COLO668 (cell line): ENCODE measurements around the gene PRKG1.

ENCODE experiments used
- DNase-seq: peaks from one replicate; lab custom pipeline; 2025; ENCODE audit not compliant: unreplicated experiment; lab: John Stamatoyannopoulos, UW

Gene PRKG1

DNA sequence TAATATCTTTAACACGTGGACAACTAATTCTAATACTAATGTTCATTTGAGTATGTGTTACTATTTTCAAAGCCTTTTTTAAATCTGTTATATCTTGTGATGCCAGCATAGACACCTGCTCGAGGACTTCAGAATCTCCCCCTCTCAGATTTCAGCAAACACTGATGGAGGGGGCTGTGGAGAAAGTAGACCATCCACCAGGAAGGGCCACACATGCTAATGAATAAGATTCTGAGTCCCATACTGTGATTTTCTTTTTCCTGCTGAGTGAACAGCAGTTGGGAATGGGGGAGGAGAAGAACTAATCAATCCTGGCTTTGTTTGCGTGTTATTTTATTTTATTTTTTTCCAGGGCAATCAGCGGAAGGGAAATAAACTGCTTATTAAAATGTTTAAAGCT is 783.0 kb downstream of the PRKG1 start:
- DNase-seq = no peak

DNA sequence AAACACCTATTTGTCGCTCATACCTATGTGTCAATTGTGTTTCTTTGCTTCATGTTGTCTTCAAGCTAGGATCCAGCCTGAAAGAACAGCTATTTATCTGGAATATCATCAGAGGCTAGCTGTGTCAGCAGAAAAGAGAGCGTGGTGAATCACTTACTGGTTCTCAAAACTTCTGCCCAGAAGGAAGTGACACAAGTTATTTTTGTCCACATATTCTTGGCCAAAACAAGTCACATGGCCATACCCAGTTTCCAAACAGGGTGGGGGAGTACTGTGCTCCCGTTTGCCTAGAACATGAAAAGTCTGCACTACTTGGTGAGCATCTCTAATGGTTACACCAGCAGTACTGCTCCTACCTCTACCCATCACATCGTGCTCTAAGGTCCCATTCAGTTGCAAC is 786.0 kb downstream of the PRKG1 start:
- DNase-seq = no peak

DNA sequence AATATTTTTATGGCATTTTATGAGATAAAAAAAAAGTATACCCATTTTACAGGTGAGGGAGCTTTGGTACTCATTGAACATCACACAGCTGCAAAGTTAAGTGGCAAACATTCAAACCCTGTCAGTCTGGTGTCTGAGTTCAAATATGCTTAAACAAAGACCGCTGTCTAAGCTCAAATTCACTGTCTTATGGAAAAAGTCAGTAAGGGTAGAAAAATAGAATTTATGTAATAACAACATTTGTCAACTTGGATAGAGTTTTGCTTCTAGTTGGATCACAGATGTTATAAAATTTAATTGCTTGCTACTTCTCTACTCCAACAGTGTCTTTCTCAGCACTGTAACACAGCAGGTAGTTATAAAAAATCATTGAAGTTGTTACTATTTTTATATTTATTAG is 786.8 kb downstream of the PRKG1 start:
- DNase-seq = no peak

DNA sequence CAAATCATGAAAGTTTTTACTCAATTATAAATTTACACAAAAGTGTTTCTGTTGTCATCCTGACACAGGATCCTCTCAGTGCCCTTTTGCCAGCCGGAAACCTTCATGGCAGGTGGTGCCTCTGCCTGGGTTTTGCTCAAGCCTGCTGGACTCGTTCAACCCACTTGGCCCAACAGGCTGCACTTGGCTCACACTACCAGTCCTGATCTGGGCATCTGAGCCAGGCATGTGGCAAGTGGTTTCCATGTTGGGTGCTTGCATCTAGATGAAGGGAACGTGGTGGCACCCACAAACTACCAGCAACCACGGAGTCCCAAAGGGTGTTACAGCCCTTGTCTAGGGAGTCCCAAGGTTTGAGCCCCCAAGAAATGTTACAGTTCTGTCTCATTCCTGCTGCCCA is 787.4 kb downstream of the PRKG1 start:
- peak; percentile 39 for DNase-seq

DNA sequence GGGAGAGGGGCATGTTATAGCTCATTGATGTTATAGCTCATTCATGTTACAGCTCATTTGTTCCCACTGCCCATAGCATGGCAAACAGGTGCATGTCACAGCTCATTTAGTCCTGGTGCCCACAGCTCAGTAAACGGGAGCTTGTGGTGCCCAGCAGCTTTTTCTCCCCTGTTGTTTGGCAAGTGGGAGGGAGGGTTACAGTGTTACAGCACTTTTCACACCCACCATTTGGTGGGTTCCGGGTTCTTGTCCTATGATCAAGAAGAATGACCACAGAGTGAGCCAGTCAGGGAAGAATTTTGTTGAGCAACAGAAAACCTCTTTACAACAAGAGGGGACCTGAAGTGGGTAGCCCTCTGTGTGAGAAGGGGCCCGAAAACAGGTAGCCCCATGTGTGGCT is 787.9 kb downstream of the PRKG1 start:
- DNase-seq = peak; percentile 51

DNA sequence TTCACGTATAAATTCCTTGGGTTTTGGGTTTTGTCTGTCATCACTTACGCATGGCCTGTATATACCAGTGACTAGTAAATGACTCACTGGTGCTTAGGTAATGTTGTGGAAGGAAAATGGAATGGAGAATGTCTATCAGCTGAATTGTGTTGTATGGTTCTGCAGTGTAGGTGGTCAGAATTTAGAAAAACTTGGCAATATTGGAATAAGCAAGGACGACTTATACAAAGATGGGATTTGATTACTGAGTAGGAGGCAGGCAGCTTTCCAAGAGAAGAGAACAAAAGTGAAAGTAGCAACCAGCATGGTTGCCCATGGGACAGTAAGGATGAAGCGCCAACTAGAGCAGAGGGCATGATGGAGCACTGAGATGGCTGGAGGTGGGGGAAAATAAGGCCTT is 793.7 kb downstream of the PRKG1 start:
- DNase-seq = no peak

DNA sequence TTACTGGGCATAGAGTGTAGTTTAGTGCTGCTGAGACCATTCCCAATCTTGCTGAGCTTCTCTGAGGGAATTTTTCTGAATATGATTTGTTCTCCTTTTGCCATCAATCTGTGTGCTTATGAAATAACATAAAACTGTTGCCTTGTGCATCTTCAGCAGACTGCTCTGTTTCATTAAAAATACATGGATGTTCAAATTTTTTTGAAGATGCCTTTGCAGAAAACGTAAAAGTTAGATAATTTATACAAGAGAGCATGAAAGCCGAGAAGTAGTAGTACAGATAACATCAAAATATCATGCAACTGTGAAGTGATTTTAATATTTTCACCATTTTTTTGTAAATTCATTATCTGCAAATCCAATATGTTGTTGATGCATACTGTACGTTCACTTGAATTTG is 799.8 kb downstream of the PRKG1 start:
- no peak for DNase-seq

DNA sequence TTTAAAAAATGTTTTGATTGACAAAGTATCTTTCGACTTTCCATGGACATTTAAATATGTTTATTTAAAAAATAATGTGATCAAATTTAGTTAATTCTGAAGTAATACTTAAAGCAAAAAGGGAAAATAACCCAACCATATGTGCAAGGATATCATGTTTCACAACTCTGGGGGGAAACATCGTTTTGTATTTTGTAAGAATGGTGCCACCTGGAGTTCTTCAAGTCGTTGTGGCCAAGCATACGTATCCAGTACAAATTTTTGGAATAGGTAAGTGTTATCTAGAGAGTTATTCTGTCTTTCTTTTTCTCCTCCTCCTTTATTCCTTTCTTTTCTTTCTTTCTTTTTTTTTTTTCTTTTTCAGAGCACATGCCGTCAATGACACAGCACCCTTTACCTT is 801.3 kb downstream of the PRKG1 start:
- no peak for DNase-seq

DNA sequence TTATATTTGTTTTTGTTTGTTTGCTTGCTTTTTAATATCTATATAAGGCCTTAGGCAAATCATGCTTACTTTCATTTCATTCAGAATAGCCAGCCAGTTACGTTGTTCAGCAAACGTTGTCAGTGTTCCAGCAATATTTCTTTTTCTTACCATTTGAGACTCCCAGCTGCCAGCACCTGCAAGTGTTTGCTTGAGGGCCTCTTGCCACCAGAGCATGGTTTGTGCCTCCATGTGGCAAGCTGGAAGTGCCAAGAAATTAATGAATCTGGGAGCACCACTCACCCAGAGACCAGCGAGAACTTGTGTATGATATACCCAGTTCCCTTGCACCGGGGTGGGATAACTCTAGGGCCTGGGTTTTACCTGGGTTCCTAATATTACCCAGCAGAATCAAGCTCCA is 802.2 kb downstream of the PRKG1 start:
- no peak for DNase-seq

DNA sequence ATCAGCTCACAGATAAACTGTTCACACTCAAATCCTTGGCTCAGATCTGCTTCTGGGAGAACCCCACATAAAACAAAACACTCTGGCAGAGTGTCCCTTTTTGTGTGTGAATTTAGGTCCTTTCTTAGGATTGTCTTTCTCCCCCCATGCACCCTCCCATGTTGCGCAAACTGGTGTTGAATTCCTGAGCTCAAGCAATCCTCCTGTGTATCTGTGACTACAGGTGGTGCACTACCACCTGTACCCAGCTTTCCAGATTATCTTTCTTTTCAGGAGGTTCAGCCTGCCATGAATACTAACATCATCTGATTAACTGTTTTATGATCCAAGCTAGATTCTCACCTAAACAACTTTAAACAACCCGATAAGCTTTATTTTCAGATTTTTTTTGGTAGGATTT is 802.7 kb downstream of the PRKG1 start:
- DNase-seq = no peak

DNA sequence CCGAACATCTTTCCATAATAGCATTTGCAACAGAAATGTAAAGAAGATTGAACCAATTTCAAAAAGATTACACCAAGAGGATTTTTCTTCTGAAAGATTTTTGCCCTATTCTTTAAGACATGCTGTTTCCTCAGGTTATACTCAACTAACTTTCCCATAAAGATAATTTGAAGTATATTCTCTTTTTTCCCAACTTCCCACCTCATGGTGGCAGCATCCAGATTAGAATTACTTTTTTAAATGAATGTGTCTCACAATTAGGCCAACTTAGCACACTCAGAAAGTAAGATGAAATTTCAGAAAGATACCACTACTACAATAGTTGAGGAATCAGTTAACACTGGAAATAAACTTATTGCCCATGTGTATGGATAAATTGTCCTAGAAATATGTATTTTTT is 803.3 kb downstream of the PRKG1 start:
- no peak for DNase-seq

DNA sequence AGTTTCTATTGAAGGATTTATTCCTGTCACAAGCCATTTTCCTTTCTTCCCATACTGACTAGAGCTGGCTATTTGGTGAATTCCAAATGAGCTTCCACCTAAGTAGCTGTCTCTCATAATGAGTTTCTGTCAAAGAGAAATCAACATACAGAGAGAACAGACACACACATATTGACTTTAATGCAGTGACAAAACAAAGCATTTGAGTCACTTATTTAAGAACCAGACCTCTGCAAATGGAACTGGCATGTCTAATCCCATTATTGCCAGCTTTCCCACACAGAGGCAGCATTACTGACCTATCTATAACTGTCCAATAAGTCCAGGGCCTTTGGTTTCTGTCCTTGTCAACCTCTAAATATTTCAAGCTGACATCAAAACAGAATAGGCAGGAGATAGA is 804.4 kb downstream of the PRKG1 start:
- no peak for DNase-seq

DNA sequence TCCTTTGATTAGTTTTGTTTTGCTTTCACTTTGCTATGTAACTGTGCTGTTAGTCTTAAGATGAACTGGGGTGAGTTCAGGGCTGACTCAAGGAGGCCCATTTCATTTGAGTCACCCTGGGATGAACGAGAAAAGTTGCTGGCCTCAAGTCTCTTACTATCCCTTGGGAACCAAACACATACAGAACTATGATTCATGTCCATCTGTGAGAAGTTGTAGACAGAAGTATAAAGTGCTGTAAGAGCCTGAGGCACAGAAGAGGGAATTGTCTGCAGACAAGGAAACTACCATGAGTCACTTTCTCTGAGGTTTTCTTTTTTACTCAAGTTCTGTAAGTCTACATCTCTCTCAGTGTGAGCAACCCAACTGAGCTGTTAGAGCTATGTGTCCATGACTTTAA is 805.0 kb downstream of the PRKG1 start:
- no peak for DNase-seq

DNA sequence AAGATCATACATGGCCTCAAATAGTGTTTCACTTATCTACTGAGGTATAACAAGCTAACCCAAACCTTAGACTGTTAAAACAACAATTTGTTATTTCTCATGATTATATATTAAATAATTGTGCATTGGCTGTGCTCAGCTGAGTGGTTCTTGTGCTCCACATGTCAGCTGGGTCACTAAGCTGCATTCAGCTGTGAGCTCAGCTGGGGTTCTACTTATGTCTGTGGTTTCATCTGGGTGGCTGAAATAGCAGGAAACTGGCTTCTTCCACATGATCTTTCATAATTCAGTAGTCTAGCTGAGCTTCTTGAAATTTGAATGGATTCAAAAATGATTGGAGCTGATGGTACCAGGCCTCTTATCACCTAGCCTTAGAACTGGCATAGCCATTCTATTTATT is 806.9 kb downstream of the PRKG1 start:
- DNase-seq = no peak

DNA sequence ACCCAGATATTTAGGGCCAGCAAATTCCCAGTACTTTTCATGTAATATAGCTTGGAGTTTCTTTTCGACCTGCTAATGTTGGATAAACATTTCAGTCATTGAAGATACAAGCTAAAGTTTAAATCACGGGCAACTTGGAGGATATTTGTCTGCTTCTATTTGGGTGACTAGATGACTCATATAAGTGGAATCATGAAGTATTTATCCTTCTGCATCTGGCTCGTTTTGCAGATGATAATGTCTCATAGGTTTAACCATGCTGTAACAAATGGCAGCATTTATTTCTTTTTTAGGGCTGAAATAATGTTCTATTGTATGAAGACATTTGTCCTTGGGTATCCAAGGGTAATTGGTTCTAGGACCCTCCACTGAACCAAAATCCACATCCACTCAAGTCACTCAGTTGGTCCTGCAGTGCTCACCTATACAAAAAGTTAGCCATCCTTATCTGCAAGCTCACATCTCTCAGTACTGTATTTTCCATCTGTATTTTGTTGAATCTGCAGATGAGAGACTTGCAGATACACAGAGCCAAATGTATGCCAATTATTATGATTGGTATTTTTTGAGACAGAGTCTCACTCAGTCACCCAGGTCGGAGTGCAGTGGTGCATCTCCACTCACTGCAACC is 812.3 kb downstream of the PRKG1 start:
- no peak for DNase-seq

DNA sequence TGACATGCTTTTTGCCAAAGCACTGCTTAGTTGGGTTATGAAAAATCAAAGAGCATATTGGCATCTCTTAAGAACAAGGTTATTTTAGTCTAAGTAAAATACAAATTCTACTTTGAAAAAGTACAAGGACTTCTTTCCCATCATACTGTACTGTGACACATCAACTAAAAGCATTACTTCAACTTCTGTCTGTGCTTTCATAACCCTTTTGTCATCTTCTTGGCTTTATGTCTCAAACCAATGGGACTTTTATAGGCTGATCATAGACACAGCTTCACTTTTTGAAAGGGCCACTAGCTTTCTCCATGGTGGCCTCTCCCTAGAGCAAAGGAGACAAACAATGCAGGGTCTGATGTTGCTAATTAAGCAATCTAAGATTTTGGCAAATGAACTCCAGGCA is 814.0 kb downstream of the PRKG1 start:
- no peak for DNase-seq

DNA sequence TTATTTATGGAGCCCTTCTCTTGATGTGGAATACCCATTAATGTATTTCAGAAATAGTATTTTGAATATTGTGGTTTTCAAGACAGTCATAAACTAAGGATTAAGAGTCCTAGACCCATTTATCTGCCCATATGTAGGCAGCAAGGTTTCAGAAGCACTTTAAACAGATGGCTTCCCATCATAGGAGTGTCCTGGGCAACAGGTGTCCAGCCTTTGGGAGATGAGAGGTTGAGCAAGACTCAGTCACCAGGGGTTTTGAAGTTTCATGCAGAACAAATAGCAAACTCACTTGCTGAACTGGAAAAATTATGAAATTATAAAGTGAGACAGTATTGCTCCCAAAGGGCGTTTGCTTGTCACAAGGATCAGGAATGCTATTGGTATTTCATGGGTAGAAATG is 818.0 kb downstream of the PRKG1 start:
- DNase-seq = no peak

DNA sequence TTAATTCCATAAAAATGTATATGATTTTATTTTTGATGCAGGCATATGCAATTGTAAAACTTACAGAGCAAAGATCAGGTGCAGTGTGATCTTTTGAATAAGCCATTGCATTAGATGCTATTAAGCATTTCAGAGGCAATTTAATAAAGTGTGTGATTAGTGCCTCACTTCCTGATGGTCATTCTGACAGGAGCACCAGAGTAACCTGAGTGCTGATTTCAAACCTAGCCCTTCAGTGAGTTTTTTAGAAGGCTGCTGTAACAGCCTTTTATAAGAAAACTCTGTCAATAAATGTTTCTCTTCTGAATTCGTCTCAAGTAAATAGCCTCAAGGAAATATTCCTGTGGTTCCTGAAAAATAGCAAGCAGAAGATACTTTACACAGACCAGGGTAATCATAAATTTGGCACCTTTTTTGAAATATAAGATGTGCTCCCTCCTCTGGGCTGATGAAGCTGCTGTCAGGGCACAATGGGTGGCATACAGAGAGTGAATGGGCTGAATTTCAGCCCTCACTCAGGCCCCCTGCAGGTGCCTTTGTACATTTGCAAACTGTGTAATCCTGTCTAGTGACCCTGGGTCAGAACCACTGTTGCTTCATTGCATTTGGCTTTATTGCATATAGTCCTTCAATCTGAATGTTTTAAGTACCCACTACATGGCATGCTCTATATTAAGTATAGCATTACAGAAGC is 818.8 kb downstream of the PRKG1 start:
- peak; percentile 14 for DNase-seq

DNA sequence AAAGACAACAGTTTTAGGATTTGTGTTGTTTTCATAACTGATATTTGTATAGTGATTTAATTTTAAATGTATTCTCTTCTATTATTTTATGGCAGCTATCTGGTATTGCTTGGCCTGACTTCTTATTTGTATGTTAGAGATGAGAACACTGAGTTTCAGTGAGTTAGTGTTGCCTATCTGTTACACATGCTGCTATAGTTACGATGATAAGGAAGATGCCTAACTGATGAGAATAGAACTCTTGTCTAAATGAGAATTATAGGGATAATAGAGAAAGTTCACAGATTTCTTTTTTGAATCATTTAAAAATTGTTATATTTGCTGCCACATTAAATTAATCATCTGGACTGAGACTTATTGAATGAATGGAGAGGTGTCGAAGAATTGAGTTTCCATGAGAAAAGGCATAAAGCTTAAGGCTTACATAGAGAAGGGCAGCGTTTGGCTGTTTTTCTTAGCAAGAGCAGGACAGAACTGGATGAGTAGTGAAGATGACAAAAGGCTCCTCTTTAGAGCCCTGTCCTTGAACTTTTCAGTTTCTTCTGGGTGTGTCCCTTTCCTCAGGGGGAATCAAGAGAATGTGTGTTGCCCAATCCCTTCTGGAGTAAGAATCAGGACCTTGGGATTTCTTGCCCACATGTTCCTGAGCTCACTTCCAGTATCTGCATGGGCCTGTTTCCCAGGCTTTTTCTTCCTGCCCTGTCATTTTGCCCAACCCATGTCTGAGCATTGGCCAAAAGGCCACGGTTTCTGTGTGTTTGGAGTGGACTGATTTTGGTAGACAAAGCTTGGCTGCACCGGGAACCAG is 820.7 kb downstream of the PRKG1 start:
- no peak for DNase-seq

DNA sequence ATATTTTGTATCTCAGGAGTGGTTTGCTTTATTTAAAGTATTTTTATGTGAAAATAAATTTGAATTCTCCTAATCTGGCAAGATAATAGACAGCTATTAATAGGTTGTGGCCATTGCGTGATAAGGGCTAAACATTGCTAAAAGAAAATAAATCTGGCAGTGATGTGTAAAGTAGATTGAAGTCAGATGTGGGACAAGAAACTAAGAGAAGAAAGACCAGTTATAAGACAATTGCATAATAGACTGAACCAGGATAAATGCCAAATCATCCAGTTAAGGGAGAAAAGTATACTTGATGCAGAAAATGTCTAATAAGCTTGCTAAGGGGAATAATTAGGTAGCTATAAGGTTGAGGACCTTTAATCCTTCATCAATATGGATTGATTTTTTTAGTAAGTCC is 822.6 kb downstream of the PRKG1 start:
- DNase-seq = no peak

DNA sequence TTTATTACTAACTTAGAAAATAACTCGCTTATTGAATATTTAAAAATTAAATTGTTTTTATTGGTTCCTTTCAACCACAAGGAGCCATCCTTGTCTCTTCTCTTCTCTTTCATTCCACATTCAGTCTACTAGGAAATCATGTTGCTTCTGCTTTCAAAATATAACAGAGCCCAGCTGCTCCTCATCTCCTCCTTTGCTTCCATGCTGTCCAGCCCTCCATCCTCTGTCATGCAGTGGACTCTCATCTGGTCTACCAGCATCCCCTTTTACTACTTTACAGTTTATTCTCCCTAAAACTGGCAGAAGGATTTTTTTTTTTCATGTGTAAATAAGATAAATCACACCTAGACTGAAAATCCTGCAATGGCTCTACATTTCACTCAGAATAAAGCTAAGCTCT is 823.3 kb downstream of the PRKG1 start:
- no peak for DNase-seq

DNA sequence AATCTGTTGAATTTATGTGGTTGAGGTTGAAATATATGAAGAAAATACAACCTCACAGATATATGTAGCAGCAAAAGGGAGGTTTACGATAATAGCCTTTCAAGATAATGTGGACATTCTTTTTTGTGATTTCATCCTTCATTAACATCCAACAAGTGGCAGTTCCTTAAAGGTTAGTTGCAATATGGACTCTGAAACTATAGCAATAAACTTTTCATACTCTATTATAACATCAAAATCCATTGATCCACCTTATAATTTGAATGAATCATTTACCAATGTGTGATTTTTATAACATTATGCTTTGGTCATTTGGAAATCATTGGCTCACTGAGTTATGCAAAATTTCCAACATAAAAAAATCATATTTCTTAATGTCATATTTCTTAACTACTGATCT is 825.9 kb downstream of the PRKG1 start:
- DNase-seq = no peak
